GM18909 (cell line): ENCODE results near the gene SFTPA1.
"Not testable (repeated sequence)": the region's sequence is repeated elsewhere in the genome, so short reads cannot be mapped to it uniquely, and the experiment has no call there.

ENCODE experiments used
- ATAC-seq: cut with Tn5 transposase; IDR thresholded peaks from one replicate; pipeline ENCODE4 v1.9.1; 2021; ENCODE audit warnings: mild to moderate bottlenecking; ENCODE audit not compliant: unreplicated experiment, poor library complexity

The SFTPA1 gene

GRCh38 chr10:79608505-79609375 lies 2.0 kb upstream of the SFTPA1 start:
- peak; percentile 52 for ATAC-seq

GRCh38 chr10:79611193-79611976 lies 646 bp downstream of the SFTPA1 start:
- not testable (repeated sequence) for ATAC-seq

GRCh38 chr10:79615577-79615976 lies 4.8 kb downstream of the SFTPA1 start:
- ATAC-seq: no peak

- ATAC-seq: no peak
Measured at GRCh38 chr10:79616164-79616563, 5.4 kb downstream of the SFTPA1 start.

- not testable (repeated sequence) for ATAC-seq
Measured at GRCh38 chr10:79623663-79624062, 12.9 kb downstream of the SFTPA1 start.

GRCh38 chr10:79627075-79627474 lies 16.3 kb downstream of the SFTPA1 start:
- no peak for ATAC-seq

- no peak for ATAC-seq
Measured at GRCh38 chr10:79628083-79628482, 17.3 kb downstream of the SFTPA1 start.

- ATAC-seq: no peak
Measured at GRCh38 chr10:79628988-79629954, 18.5 kb downstream of the SFTPA1 start.

- ATAC-seq: no peak
Measured at GRCh38 chr10:79629955-79630327, 19.2 kb downstream of the SFTPA1 start.

GRCh38 chr10:79636654-79637199 lies 26.0 kb downstream of the SFTPA1 start:
- ATAC-seq: not testable (repeated sequence)

GRCh38 chr10:79638318-79638717 lies 27.6 kb downstream of the SFTPA1 start:
- ATAC-seq: no peak

- ATAC-seq: not testable (repeated sequence)
Measured at GRCh38 chr10:79652695-79653094, 42.0 kb downstream of the SFTPA1 start.

GRCh38 chr10:79663287-79663686 lies 52.5 kb downstream of the SFTPA1 start:
- ATAC-seq: not testable (repeated sequence)

- not testable (repeated sequence) for ATAC-seq
Measured at GRCh38 chr10:79664686-79665085, 53.9 kb downstream of the SFTPA1 start.
